HCT116 (cell line): ENCODE results near the gene SGSM2. TPM values are rescaled to one million over a fixed set of nuclear protein-coding genes. Genes with fewer than 3 reads are reported as not detected.
A peak's percentile ranks its signal among the peaks of the same experiment; 100 is the strongest.

Experiments used
- ATAC-seq: fragments of 200-7000 bp; cut with Tn5 transposase; 2 replicates; pipeline ENCODE4 v1.9.1; 2020; ENCODE audit warnings: mild to moderate bottlenecking, moderate library complexity
- BruUV-seq: library from RNA; stranded (reverse); fragments of 400-500 nt; replicated peaks from 2 replicates; lab custom pipeline; 2021; lab: Mats Ljungman, UMichigan
- CTCF ChIA-PET: fragments of 300-600 bp; sonication (Branson Sonifier 250); formaldehyde crosslinking; loops from one replicate; lab custom pipeline; 2021; ENCODE audit warnings: antibody characterized with exemption; lab: Charles Lee
- POLR2A ChIA-PET: fragments of 300-600, 350-600 bp; sonication (Branson Sonifier 250); formaldehyde crosslinking; loops from one replicate; lab custom pipeline; 2021; ENCODE audit warnings: antibody characterized with exemption; lab: Charles Lee
- RAD21 ChIA-PET, 2 experiments: fragments of 300-600 bp; sonication (Branson Sonifier 250); formaldehyde crosslinking; loops; one replicate each; lab custom pipeline; 2023; ENCODE audit warnings: low total read pairs in 2 of 2; ENCODE audit not compliant: uncharacterized antibody in 2 of 2, unreplicated experiment in 2 of 2, low non-redundant PET in 1 of 2; lab: Charles Lee
- DNase-seq: peaks from one replicate; pipeline ENCODE4 v3.0.0-alpha.2; 2010; ENCODE audit warnings: low read depth, low spot score
- H2AFZ ChIP-seq: fragments of 200-600 bp; shearing (Covaris generic), sonication (generic); 2 replicates; pipeline ENCODE4 v1.6.1; 2017; ENCODE audit warnings: low read depth, mixed run types, mixed read lengths, antibody characterized with exemption, low read length; ENCODE audit not compliant: poor library complexity, severe bottlenecking
- H3K27ac ChIP-seq: 2 replicates; pipeline ENCODE4 v1.5.1; 2012; ENCODE audit warnings: low read depth, low read length
- H3K27me3 ChIP-seq: fragments of 200-600 bp; sonication (generic); 2 replicates; pipeline ENCODE4 v1.6.1; 2016; ENCODE audit warnings: mixed run types, low read length, mixed read lengths; ENCODE audit not compliant: insufficient read depth
- H3K36me3 ChIP-seq, 2 experiments: fragments of 200-500 bp in 1 of 2; fragments of 200-600 bp in 1 of 2; sonication (Bioruptor generic) in 1 of 2; sonication (generic) in 1 of 2; 2 replicates each; pipeline versions ENCODE4 v1.5.1 to v1.6.1; 2014 to 2016; ENCODE audit warnings: low read length in 2 of 2, inconsistent platforms in 1 of 2, mixed read lengths in 1 of 2, mixed run types in 1 of 2; ENCODE audit not compliant: insufficient read depth in 2 of 2, control insufficient read depth in 1 of 2
- H3K4me1 ChIP-seq, 2 experiments: fragments of 200-600 bp in 1 of 2; sonication (generic) in 1 of 2; 2 replicates each; pipeline versions ENCODE4 v1.5.1 to v1.6.1; 2012 to 2017; ENCODE audit warnings: low read length in 2 of 2, inconsistent platforms in 1 of 2, mild to moderate bottlenecking in 1 of 2, mixed read lengths in 1 of 2, mixed run types in 1 of 2, moderate library complexity in 1 of 2; ENCODE audit not compliant: insufficient read depth in 2 of 2, control insufficient read depth in 1 of 2
- H3K4me2 ChIP-seq: fragments of 200-600 bp; sonication (generic); 2 replicates; pipeline ENCODE4 v1.6.1; 2017; ENCODE audit warnings: mixed run types, low read length, mixed read lengths
- H3K4me3 ChIP-seq, 2 experiments: fragments of 200-600 bp in 1 of 2; sonication (generic) in 1 of 2; replicated peaks in 1 of 2; 2 replicates each; pipeline ENCODE4 v1.5.1; 2011 to 2016; ENCODE audit warnings: low read length in 2 of 2, control low read depth in 1 of 2, low read depth in 1 of 2, mild to moderate bottlenecking in 1 of 2, mixed read lengths in 1 of 2, mixed run types in 1 of 2
- H3K79me2 ChIP-seq: fragments of 200-600 bp; sonication (generic); 2 replicates; pipeline ENCODE4 v1.6.1; 2017; ENCODE audit warnings: mild to moderate bottlenecking, mixed run types, low read length, moderate library complexity, mixed read lengths; ENCODE audit not compliant: insufficient read depth
- H3K9ac ChIP-seq: fragments of 200-600 bp; sonication (generic); 2 replicates; pipeline ENCODE4 v1.6.1; 2016; ENCODE audit warnings: low read length, mixed read lengths
- H3K9me2 ChIP-seq: fragments of 200-600 bp; sonication (generic), shearing (Covaris generic); 2 replicates; pipeline ENCODE4 v1.6.1; 2017; ENCODE audit warnings: mixed run types, mild to moderate bottlenecking, moderate library complexity; ENCODE audit not compliant: insufficient read depth
- H3K9me3 ChIP-seq, 2 experiments: fragments of 200-500 bp in 1 of 2; fragments of 200-600 bp in 1 of 2; sonication (Bioruptor generic) in 1 of 2; sonication (generic) in 1 of 2; 2 replicates each; pipeline ENCODE4 v1.6.1; 2014 to 2017; ENCODE audit warnings: low read length in 2 of 2, mixed read lengths in 2 of 2, inconsistent platforms in 1 of 2, low read depth in 1 of 2, mild to moderate bottlenecking in 1 of 2, mixed run types in 1 of 2, moderate library complexity in 1 of 2; ENCODE audit not compliant: control insufficient read depth in 1 of 2, insufficient read depth in 1 of 2
- H4K20me1 ChIP-seq: fragments of 200-600 bp; sonication (generic), shearing (Covaris generic); 2 replicates; pipeline ENCODE4 v1.6.1; 2017; ENCODE audit warnings: mixed run types, mild to moderate bottlenecking, moderate library complexity; ENCODE audit not compliant: insufficient read depth
- CTCF ChIP-seq, 3 experiments: fragments of 200-600 bp in 1 of 3; sonication (generic) in 1 of 3; IDR thresholded peaks in 2 of 3; conservative IDR thresholded peaks in 1 of 3; 2 replicates each; pipeline ENCODE4 v1.5.1; 2012 to 2017; ENCODE audit warnings: low read depth in 2 of 3, low read length in 2 of 3, antibody characterized with exemption in 1 of 3, borderline replicate concordance in 1 of 3, control low read depth in 1 of 3, mild to moderate bottlenecking in 1 of 3, mixed read lengths in 1 of 3, mixed run types in 1 of 3, moderate library complexity in 1 of 3; ENCODE audit not compliant: insufficient read depth in 1 of 3
- EGR1 ChIP-seq: IDR thresholded peaks from 2 replicates; pipeline ENCODE4 v1.6.1; 2012; ENCODE audit warnings: low read depth
- EZH2 ChIP-seq: fragments of 200-600 bp; sonication (generic); IDR thresholded peaks from 2 replicates; pipeline ENCODE4 v1.6.1; 2017; ENCODE audit warnings: antibody characterized with exemption, mixed run types
- RAD21 ChIP-seq: IDR thresholded peaks from 2 replicates; pipeline ENCODE4 v1.6.1; 2012; ENCODE audit warnings: low read depth, mild to moderate bottlenecking
- SP1 ChIP-seq: IDR thresholded peaks from 2 replicates; pipeline ENCODE4 v1.6.1; 2012; ENCODE audit warnings: low read depth
- SRF ChIP-seq: IDR thresholded peaks from 2 replicates; pipeline ENCODE4 v1.6.1; 2012; ENCODE audit warnings: low read depth
- ZBTB33 ChIP-seq: IDR thresholded peaks from 2 replicates; pipeline ENCODE4 v1.6.1; 2011; ENCODE audit warnings: mild to moderate bottlenecking, low read length, moderate library complexity; ENCODE audit not compliant: insufficient replicate concordance; ENCODE audit errors: extremely low read depth
- intact Hi-C: fragments of 100-400 bp; cut with micrococcal nuclease; formaldehyde crosslinking; loops from 2 replicates; pipeline ENCODE4 v1.10.0; 2022
- total RNA-seq: library from RNA; stranded (reverse); gene quantifications from one replicate; pipeline ENCODE4 v1.2.1, GENCODE V29; 2021; ENCODE audit not compliant: unreplicated experiment

The SGSM2 gene
- total RNA-seq, 1 experiment from 2014 or later, result 68.1 TPM

DNA sequence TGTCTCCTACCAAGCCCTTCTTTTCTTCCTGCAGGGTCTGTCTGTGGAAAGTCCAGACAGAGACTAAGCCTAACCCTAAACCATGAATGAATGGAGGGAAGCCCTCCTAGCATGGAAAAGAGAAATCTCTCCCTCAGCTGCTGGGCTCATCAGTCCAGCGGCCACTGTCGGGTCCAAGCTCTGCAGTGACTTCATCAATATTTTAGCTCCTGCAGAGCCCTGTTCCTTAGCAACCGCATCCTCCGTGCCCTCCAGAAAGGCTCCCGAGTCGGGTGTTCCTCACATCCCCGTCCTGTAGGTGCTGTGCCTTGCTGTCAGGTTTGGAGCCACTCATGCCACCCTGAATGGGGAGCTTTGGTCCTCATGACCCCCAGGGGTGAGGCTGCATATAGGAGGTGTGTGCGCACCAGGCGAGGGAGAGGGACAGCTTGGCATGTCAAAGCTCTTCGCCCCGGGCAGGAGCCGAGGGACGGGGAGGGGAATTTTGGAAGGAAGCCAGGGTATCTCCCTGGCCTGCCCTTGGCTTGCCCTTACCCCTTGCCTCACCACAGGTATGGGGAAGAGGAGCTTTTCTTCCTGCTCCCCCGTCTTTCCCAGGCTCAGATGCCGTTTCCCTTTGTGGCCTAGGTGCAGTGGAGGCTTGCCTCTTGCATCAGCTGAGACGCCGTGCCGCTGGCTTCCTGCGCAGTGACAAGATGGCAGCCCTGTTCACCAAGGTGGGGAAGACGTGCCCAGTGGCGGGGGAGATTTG lies 23.9 kb downstream of the SGSM2 start:
- H4K20me1 ChIP-seq, result no peaks in the 10 kb centered on the region
- peak overlapping the region; percentile 99; the same call in 1 of the 2 replicates for H3K27ac ChIP-seq
- no peak for DNase-seq

More for the DNA sequence above, 23.9 kb downstream of the SGSM2 start:
- no peak for ATAC-seq
- RAD21 ChIA-PET, result no interaction called here
- H2AFZ ChIP-seq, result no peak overlapping the region
- intact Hi-C loops, result no loop called here
- H3K4me1 ChIP-seq, result peaks cover 32 to 44% of the 10 kb centered on the region in 2 experiments
- H3K36me3 ChIP-seq, result peaks cover 4 to 7% of the 10 kb centered on the region in 2 experiments; a peak in 2 of 4 replicates
- H3K9me3 ChIP-seq, result no peaks in the 10 kb centered on the region
- CTCF ChIA-PET, result interaction anchor here (1.1 kb wide), 1 partner anchor 21 kb away, joined by 3 read pairs; no protein-coding TSS in a partner anchor
- H3K4me3 ChIP-seq, result no peak overlapping the region
- no TSS peak for BruUV-seq
- H3K4me2 ChIP-seq, result peak overlapping the region; percentile 71; the same call in 1 of the 2 replicates
- POLR2A ChIA-PET, result interaction anchor here (1.3 kb wide), 1 partner anchor 46 kb away, joined by 3 read pairs; no protein-coding TSS in a partner anchor
- peak overlapping the region; percentile 7; the same call in 1 of the 2 replicates for H3K9ac ChIP-seq
- no peaks in the 10 kb centered on the region for H3K9me2 ChIP-seq
- TF ChIP-seq RAD21 (no peak), CTCF (IDR thresholded peaks at IDR 0.05 in 2 of 3, conservative IDR thresholded peaks at IDR 0.05 in 1 of 3; ENCODE audit: borderline replicate concordance in 1 of 3, insufficient read depth in 1 of 3, low read depth in 2 of 3, low read length in 2 of 3) (no peak), ZBTB33 (no peak), EGR1 (no peak), EZH2 (no peak), SP1 (no peak), SRF (no peak)
- H3K27me3 ChIP-seq, result no peaks in the 10 kb centered on the region
- H3K79me2 ChIP-seq, result no peaks in the 10 kb centered on the region
